Cardiac muscle cell (in vitro differentiated cells and primary cell): ENCODE measurements around the gene EXOC4. TPM values are rescaled to one million over a fixed set of nuclear protein-coding genes. Genes with fewer than 3 reads are reported as not detected.

Experiments used
- DNase-seq, 2 donors: peaks; one replicate each; pipeline versions ENCODE4 v3.0.0 to v3.0.0-alpha.2; 2010 to 2017; ENCODE audit warnings: low read depth in 1 of 2, low spot score in 1 of 2
- H3K27ac ChIP-seq: fragments of 200-600 bp; sonication (generic); 2 replicates; pipeline ENCODE4 v1.5.1; 2016
- H3K27me3 ChIP-seq: fragments of 200-600 bp; sonication (generic); 2 replicates; pipeline ENCODE4 v1.6.0; 2016; ENCODE audit warnings: control low read depth
- H3K36me3 ChIP-seq: fragments of 200-600 bp; sonication (generic); 2 replicates; pipeline ENCODE4 v1.5.1; 2016; ENCODE audit warnings: control low read depth
- H3K4me1 ChIP-seq: fragments of 200-600 bp; sonication (generic); 2 replicates; pipeline ENCODE4 v1.8.1; 2017; ENCODE audit warnings: low read depth, mild to moderate bottlenecking, mixed run types
- H3K4me3 ChIP-seq: fragments of 200-600 bp; sonication (generic); 2 replicates; pipeline ENCODE4 v1.5.1; 2016; ENCODE audit warnings: mild to moderate bottlenecking
- H3K9me3 ChIP-seq: fragments of 200-600 bp; sonication (generic); 2 replicates; pipeline ENCODE4 v1.5.1; 2017; ENCODE audit warnings: low read depth, mild to moderate bottlenecking, control low read depth
- CTCF ChIP-seq: IDR thresholded peaks from 2 replicates; pipeline ENCODE4 v1.5.1; 2012; ENCODE audit warnings: low read depth, mild to moderate bottlenecking, low read length
- polyA plus RNA-seq: library from polyadenylated mRNA; unstranded; fragments of >200 nt; fragmentation: Nextera tagmentation; extraction: Ambion mirVana; gene quantifications from 2 replicates; pipeline ENCODE4 v1.2.1, GENCODE V29; 2016
- total RNA-seq: library from RNA; depleted of rRNA; stranded (reverse); fragments of >200 nt; gene quantifications from 2 replicates; pipeline ENCODE4 v1.2.3, GENCODE V29; 2016

The EXOC4 gene
- total and polyA plus RNA-seq, 2 experiments from 2014 or later: 33.6 to 46.0 TPM

GRCh38 chr7:133963629-133964028 lies 710.8 kb downstream of the EXOC4 start:
- H3K4me1 ChIP-seq: peaks cover 16% of the 10 kb centered on the region
- H3K27ac ChIP-seq: peak overlapping the region; percentile 61
- no peak for DNase-seq
- H3K27me3 ChIP-seq: no peaks in the 10 kb centered on the region
- H3K4me3 ChIP-seq: no peak overlapping the region
- H3K36me3 ChIP-seq: no peaks in the 10 kb centered on the region
- no peak for TF ChIP-seq CTCF
- no peaks in the 10 kb centered on the region for H3K9me3 ChIP-seq

- Histone ChIP-seq H3K36me3 (no peaks in the 10 kb centered on the region), H3K27me3 (no peaks in the 10 kb centered on the region), H3K4me3 (no peak overlapping the region), H3K27ac (no peak overlapping the region), H3K9me3 (no peaks in the 10 kb centered on the region), H3K4me1 (peaks cover 7% of the 10 kb centered on the region)
- TF ChIP-seq CTCF: no peak
- no peak for DNase-seq
Observed at GRCh38 chr7:133971625-133972024, 718.7 kb downstream of the EXOC4 start.

GRCh38 chr7:133973710-133974109 lies 720.8 kb downstream of the EXOC4 start:
- peaks cover 7% of the 10 kb centered on the region for H3K4me1 ChIP-seq
- H3K9me3 ChIP-seq: no peaks in the 10 kb centered on the region
- H3K36me3 ChIP-seq: no peaks in the 10 kb centered on the region
- no peaks in the 10 kb centered on the region for H3K27me3 ChIP-seq
- H3K27ac ChIP-seq: no peak overlapping the region
- no peak for DNase-seq
- TF ChIP-seq CTCF: no peak
- no peak overlapping the region for H3K4me3 ChIP-seq

GRCh38 chr7:133975130-133975529 lies 722.3 kb downstream of the EXOC4 start:
- no peak for TF ChIP-seq CTCF
- Histone ChIP-seq H3K36me3 (no peaks in the 10 kb centered on the region), H3K4me3 (no peak overlapping the region), H3K4me1 (peaks cover 7% of the 10 kb centered on the region), H3K9me3 (no peaks in the 10 kb centered on the region), H3K27ac (no peak overlapping the region), H3K27me3 (no peaks in the 10 kb centered on the region)
- no peak for DNase-seq

GRCh38 chr7:133976140-133976539 lies 723.3 kb downstream of the EXOC4 start:
- Histone ChIP-seq H3K36me3 (no peaks in the 10 kb centered on the region), H3K27ac (no peak overlapping the region), H3K4me1 (peaks cover 7% of the 10 kb centered on the region), H3K9me3 (no peaks in the 10 kb centered on the region), H3K4me3 (no peak overlapping the region), H3K27me3 (no peaks in the 10 kb centered on the region)
- DNase-seq: no peak
- no peak for TF ChIP-seq CTCF
